Right lobe of liver (tissue), 6 donors: ENCODE data around the gene FAM149B1. TPM values are rescaled to one million over a fixed set of nuclear protein-coding genes. Genes with fewer than 3 reads are reported as not detected.

Source experiments
- ATAC-seq, 4 donors: fragments of 200-7000 bp; cut with Tn5 transposase; one replicate each; pipeline ENCODE4 v1.9.1; 2020; ENCODE audit warnings: mild to moderate bottlenecking in 4 of 4, moderate library complexity in 4 of 4
- DNase-seq, 3 donors: peaks; one replicate each; pipeline ENCODE4 v3.0.0-alpha.2; 2020
- H3K27ac ChIP-seq, 3 donors: fragments of 200-600 bp; one replicate each; pipeline ENCODE4 v1.8.0; 2022
- H3K27me3 ChIP-seq, 2 donors: fragments of 200-600 bp; one replicate each; pipeline ENCODE4 v1.8.0; 2022
- H3K36me3 ChIP-seq, 4 donors: fragments of 200-600 bp; sonication (generic) in 1 of 4; one replicate each; pipeline versions ENCODE4 v1.5.1 to v1.8.0; 2017 to 2022; ENCODE audit warnings: control low read depth in 1 of 4
- H3K4me1 ChIP-seq, 4 donors: fragments of 200-600 bp; sonication (generic) in 1 of 4; one replicate each; pipeline versions ENCODE4 v1.5.1 to v1.8.0; 2017 to 2022; ENCODE audit warnings: control low read depth in 1 of 4
- H3K4me3 ChIP-seq, 3 donors: fragments of 200-600 bp; one replicate each; pipeline ENCODE4 v1.8.0; 2022
- H3K9me3 ChIP-seq, 4 donors: fragments of 200-600 bp; sonication (generic) in 1 of 4; one replicate each; pipeline versions ENCODE4 v1.5.1 to v1.8.0; 2017 to 2022; ENCODE audit warnings: control low read depth in 1 of 4
- CTCF ChIP-seq, 4 donors: fragments of 200-600 bp in 3 of 4; fragments of 450-650 bp in 1 of 4; IDR thresholded peaks; one replicate each; pipeline versions ENCODE4 v1.5.1 to v1.8.0; 2016 to 2022; ENCODE audit warnings: antibody characterized with exemption in 4 of 4, mild to moderate bottlenecking in 2 of 4
- POLR2A ChIP-seq: fragments of 450-650 bp; IDR thresholded peaks from one replicate; pipeline ENCODE4 v1.6.1; 2017; ENCODE audit warnings: antibody characterized with exemption, mild to moderate bottlenecking
- WGBS: methylation state at CpG from one replicate; pipeline ENCODE4 v1.1.6; 2018; ENCODE audit warnings: low coverage, low lambda C conversion rate; ENCODE audit not compliant: insufficient coverage; ENCODE audit errors: missing lambda C conversion rate; 5-methylcytosine and 5-hydroxymethylcytosine counted together
- intact Hi-C, 2 donors: fragments of 100-400 bp; cut with DNase I; formaldehyde crosslinking; loops; one replicate each; pipeline versions ENCODE4 v1.11.2 to v1.14.1; 2022
- total RNA-seq, 6 experiments: library from RNA; depleted of rRNA in 2 of 6; stranded (reverse); fragments of >200 nt in 2 of 6; fragmentation: NEBNext Ultra II Directional in 3 of 6; extraction: Animal tissue kit (Norgen Biotek cat#: 25700) in 3 of 6; gene quantifications; one replicate each; pipeline versions ENCODE4 v1.1.0 to v1.2.4, GENCODE V29; 2016 to 2023
- donor health status: DM: no; HTN: yes; CAD: no.
- donor health status: DM: no; HTN: no; CAD: no.
- donor health status: DM: no; HTN: no; CAD: no.
- donor health status: DM: no; HTN: yes; CAD: no.
- donor health status: DM: no; HTN: yes; CAD: no.

FAM149B1 gene
- total RNA-seq, 6 experiments from 2014 or later, result 9.2 to 19.9 (median 13.8) TPM

- intact Hi-C loops, result no loop called here
- no peak for TF ChIP-seq POLR2A
- TF ChIP-seq CTCF (IDR thresholded peaks at IDR 0.05), result no peak
- H3K36me3 ChIP-seq, result peaks cover 0 to 15% (median under 1%) of the 10 kb centered on the region in 4 donors
- no peak for DNase-seq
- H3K4me1 ChIP-seq, result no peaks in the 10 kb centered on the region
- H3K27ac ChIP-seq, result no peak overlapping the region
- no peaks in the 10 kb centered on the region for H3K27me3 ChIP-seq
- ATAC-seq, result no peak
- no peak overlapping the region for H3K4me3 ChIP-seq
- no peaks in the 10 kb centered on the region for H3K9me3 ChIP-seq
- WGBS, result 100% methylated on average over 2 of the region's 2 CpGs
These were observed 66.0 kb downstream of the FAM149B1 start for GRCh38 chr10:73233883-73234282.

GRCh38 chr10:73234695-73235094, 66.8 kb downstream of the FAM149B1 start:
- Histone ChIP-seq H3K9me3 (no peaks in the 10 kb centered on the region), H3K36me3 (peaks cover 0 to 17% (median under 1%) of the 10 kb centered on the region in 4 donors), H3K27me3 (no peaks in the 10 kb centered on the region), H3K27ac (no peak overlapping the region), H3K4me1 (no peaks in the 10 kb centered on the region), H3K4me3 (no peak overlapping the region)
- ATAC-seq, result no peak
- 96% methylated on average over 7 of the region's 7 CpGs for WGBS
- intact Hi-C loops, result no loop called here
- no peak for TF ChIP-seq CTCF (IDR thresholded peaks at IDR 0.05)
- no peak for TF ChIP-seq POLR2A
- DNase-seq, result no peak

- ATAC-seq, result no peak
- DNase-seq, result no peak
- no peak for TF ChIP-seq POLR2A
- no peak for TF ChIP-seq CTCF (IDR thresholded peaks at IDR 0.05)
- H3K27ac ChIP-seq, result no peak overlapping the region
- 86% methylated on average over 3 of the region's 5 CpGs for WGBS
- no peaks in the 10 kb centered on the region for H3K9me3 ChIP-seq
- H3K36me3 ChIP-seq, result peaks cover 0 to 30% (median 12%) of the 10 kb centered on the region in 4 donors
- no peaks in the 10 kb centered on the region for H3K27me3 ChIP-seq
- H3K4me3 ChIP-seq, result no peak overlapping the region
- no peaks in the 10 kb centered on the region for H3K4me1 ChIP-seq
- intact Hi-C loops, result no loop called here
These were observed 71.2 kb downstream of the FAM149B1 start for GRCh38 chr10:73238990-73239566.

- H3K27me3 ChIP-seq, result no peaks in the 10 kb centered on the region
- no peaks in the 10 kb centered on the region for H3K4me1 ChIP-seq
- H3K27ac ChIP-seq, result no peak overlapping the region
- intact Hi-C loops, result no loop called here
- no peak overlapping the region for H3K4me3 ChIP-seq
- ATAC-seq (no peak), DNase-seq (no peak)
- peaks cover 0 to 26% (median 13%) of the 10 kb centered on the region in 4 donors for H3K36me3 ChIP-seq
- TF ChIP-seq POLR2A, result no peak
- no peak for TF ChIP-seq CTCF (IDR thresholded peaks at IDR 0.05)
- 100% methylated on average over 2 of the region's 2 CpGs for WGBS
- H3K9me3 ChIP-seq, result no peaks in the 10 kb centered on the region
These were observed 72.0 kb downstream of the FAM149B1 start for GRCh38 chr10:73239908-73240307.
